Cardiac septum (tissue), 1 donor: ENCODE measurements around the gene ZFHX3. TPM values are rescaled to one million over a fixed set of nuclear protein-coding genes. Genes with fewer than 3 reads are reported as not detected.

ENCODE experiments used
- DNase-seq: peaks from one replicate; pipeline ENCODE4 v3.0.0-alpha.2; 2020; ENCODE audit warnings: low spot score
- intact Hi-C: fragments of 100-400 bp; cut with DNase I; formaldehyde crosslinking; loops from one replicate; pipeline ENCODE4 v1.14.0; 2022
- total RNA-seq: library from RNA; stranded (reverse); fragmentation: NEBNext Ultra II Directional; extraction: Animal tissue kit (Norgen Biotek cat#: 25700); gene quantifications from one replicate; pipeline ENCODE4 v1.2.1, GENCODE V29; 2021
- donor health status: DM: no; HTN: no; CAD: no.

ZFHX3 gene
- total RNA-seq, 1 donor from 2014 or later, result 15.7 TPM

- intact Hi-C loops, result loop anchor here (5.0 kb wide), 1 partner anchor 216 kb away; no protein-coding TSS in a partner anchor
These were observed 558 bp upstream of the ZFHX3 start for GRCh38 chr16:73048292-73049080.

GRCh38 chr16:73047221-73047535 is 750 bp downstream of the ZFHX3 start:
- no peak for DNase-seq
- intact Hi-C loops, result loop anchor here (5.0 kb wide), 1 partner anchor 215 kb away; no protein-coding TSS in a partner anchor

More at GRCh38 chr16:73048292-73049080, 558 bp upstream of the ZFHX3 start:
- DNase-seq, result peak; percentile 83

- DNase-seq, result no peak
- intact Hi-C loops, result loop anchor here (5.0 kb wide), 1 partner anchor 215 kb away; no protein-coding TSS in a partner anchor
These were observed 1.1 kb downstream of the ZFHX3 start for GRCh38 chr16:73046849-73047214.

- intact Hi-C loops, result loop anchor here (5.0 kb wide), 1 partner anchor 214 kb away; no protein-coding TSS in a partner anchor
- DNase-seq, result no peak
These were observed 1.6 kb downstream of the ZFHX3 start for GRCh38 chr16:73046202-73046848.

GRCh38 chr16:73043828-73044467 is 4.0 kb downstream of the ZFHX3 start:
- intact Hi-C loops, result loop anchor here (5.0 kb wide), 1 partner anchor 42 kb away; no protein-coding TSS in a partner anchor
- peak; percentile 35 for DNase-seq

GRCh38 chr16:73042807-73043206 is 5.1 kb downstream of the ZFHX3 start:
- intact Hi-C loops, result loop anchor here (5.0 kb wide), 1 partner anchor 41 kb away; no protein-coding TSS in a partner anchor
- no peak for DNase-seq

- intact Hi-C loops, result loop anchor here (5.0 kb wide), 1 partner anchor 39 kb away; no protein-coding TSS in a partner anchor
These were observed 6.3 kb downstream of the ZFHX3 start for GRCh38 chr16:73041676-73042075.

GRCh38 chr16:73040735-73041402 is 7.1 kb downstream of the ZFHX3 start:
- intact Hi-C loops, result loop anchor here (5.0 kb wide), 1 partner anchor 39 kb away; no protein-coding TSS in a partner anchor

More at GRCh38 chr16:73041676-73042075, 6.3 kb downstream of the ZFHX3 start:
- no peak for DNase-seq

GRCh38 chr16:73040136-73040535 is 7.8 kb downstream of the ZFHX3 start:
- intact Hi-C loops, result loop anchor here (5.0 kb wide), 1 partner anchor 38 kb away; no protein-coding TSS in a partner anchor

More at GRCh38 chr16:73040735-73041402, 7.1 kb downstream of the ZFHX3 start:
- no peak for DNase-seq

GRCh38 chr16:73037845-73038570 is 9.9 kb downstream of the ZFHX3 start:
- intact Hi-C loops, result no loop called here
- DNase-seq, result no peak

More at GRCh38 chr16:73040136-73040535, 7.8 kb downstream of the ZFHX3 start:
- DNase-seq, result no peak

GRCh38 chr16:73037331-73037745 is 10.6 kb downstream of the ZFHX3 start:
- intact Hi-C loops, result no loop called here
- DNase-seq, result no peak

- no peak for DNase-seq
- intact Hi-C loops, result no loop called here
These were observed 11.7 kb downstream of the ZFHX3 start for GRCh38 chr16:73036074-73036826.

- intact Hi-C loops, result no loop called here
- no peak for DNase-seq
These were observed 13.6 kb downstream of the ZFHX3 start for GRCh38 chr16:73034374-73034773.

GRCh38 chr16:73033271-73033998 is 14.5 kb downstream of the ZFHX3 start:
- intact Hi-C loops, result no loop called here
- DNase-seq, result no peak

GRCh38 chr16:73032541-73033270 is 15.2 kb downstream of the ZFHX3 start:
- no peak for DNase-seq
- intact Hi-C loops, result no loop called here

- intact Hi-C loops, result no loop called here
These were observed 15.9 kb downstream of the ZFHX3 start for GRCh38 chr16:73031984-73032383.

More at GRCh38 chr16:73031984-73032383, 15.9 kb downstream of the ZFHX3 start:
- DNase-seq, result no peak
